ENCODE data around the gene PSMC3.

DNA sequence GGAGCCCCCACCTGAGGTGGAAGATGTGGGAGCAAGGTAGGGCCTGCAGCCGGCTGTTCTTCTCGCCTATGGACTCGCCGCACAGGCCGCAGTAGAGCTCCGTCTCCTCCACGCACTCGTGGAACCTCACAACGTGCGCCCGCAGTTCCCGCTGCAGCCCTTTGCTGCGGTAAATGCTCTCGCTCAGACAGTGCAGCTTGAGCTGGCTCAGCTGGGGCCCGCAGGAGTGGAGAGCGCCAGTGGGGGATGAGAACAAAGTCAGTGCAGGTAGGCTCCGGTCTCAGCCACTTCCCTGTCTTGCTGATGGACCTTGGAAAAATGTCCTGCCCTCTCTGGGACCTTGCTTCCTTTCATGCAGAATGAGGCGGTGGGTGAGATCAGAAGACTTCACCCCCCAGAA, 12.5 kb upstream of the PSMC3 start:
- TF ChIP-seq, protein P1, sequence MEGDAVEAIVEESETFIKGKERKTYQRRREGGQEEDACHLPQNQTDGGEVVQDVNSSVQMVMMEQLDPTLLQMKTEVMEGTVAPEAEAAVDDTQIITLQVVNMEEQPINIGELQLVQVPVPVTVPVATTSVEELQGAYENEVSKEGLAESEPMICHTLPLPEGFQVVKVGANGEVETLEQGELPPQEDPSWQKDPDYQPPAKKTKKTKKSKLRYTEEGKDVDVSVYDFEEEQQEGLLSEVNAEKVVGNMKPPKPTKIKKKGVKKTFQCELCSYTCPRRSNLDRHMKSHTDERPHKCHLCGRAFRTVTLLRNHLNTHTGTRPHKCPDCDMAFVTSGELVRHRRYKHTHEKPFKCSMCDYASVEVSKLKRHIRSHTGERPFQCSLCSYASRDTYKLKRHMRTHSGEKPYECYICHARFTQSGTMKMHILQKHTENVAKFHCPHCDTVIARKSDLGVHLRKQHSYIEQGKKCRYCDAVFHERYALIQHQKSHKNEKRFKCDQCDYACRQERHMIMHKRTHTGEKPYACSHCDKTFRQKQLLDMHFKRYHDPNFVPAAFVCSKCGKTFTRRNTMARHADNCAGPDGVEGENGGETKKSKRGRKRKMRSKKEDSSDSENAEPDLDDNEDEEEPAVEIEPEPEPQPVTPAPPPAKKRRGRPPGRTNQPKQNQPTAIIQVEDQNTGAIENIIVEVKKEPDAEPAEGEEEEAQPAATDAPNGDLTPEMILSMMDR (IDR thresholded peaks at IDR 0.05) = no peak
- no peak for TF ChIP-seq POLR2A (IDR thresholded peaks at IDR 0.05)

Measured in right lobe of liver (tissue), 4 donors.